KMS-11 (cell line): Measurements from ENCODE around the gene PEF1.

Source experiments
- H2AFZ ChIP-seq: fragments of 200-600 bp; sonication (generic); 2 replicates; pipeline ENCODE4 v1.6.1; 2016; ENCODE audit warnings: antibody characterized with exemption, mixed run types, low read depth
- H3K27ac ChIP-seq: fragments of 200-600 bp; sonication (generic); 2 replicates; pipeline ENCODE4 v1.6.1; 2016; ENCODE audit warnings: mild to moderate bottlenecking, mixed run types
- H3K27me3 ChIP-seq: fragments of 200-600 bp; sonication (generic); 2 replicates; pipeline ENCODE4 v1.6.1; 2017; ENCODE audit warnings: mild to moderate bottlenecking, low read depth, mixed run types, moderate library complexity; ENCODE audit not compliant: insufficient read depth
- H3K36me3 ChIP-seq: fragments of 200-600 bp; sonication (generic); 2 replicates; pipeline ENCODE4 v1.6.1; 2017; ENCODE audit warnings: mild to moderate bottlenecking, mixed run types; ENCODE audit not compliant: insufficient read depth
- H3K4me1 ChIP-seq: fragments of 200-600 bp; sonication (generic); 2 replicates; pipeline ENCODE4 v1.6.1; 2016; ENCODE audit warnings: mild to moderate bottlenecking, low read depth, mixed run types; ENCODE audit not compliant: poor library complexity, severe bottlenecking
- H3K4me2 ChIP-seq: fragments of 200-600 bp; sonication (generic); 2 replicates; pipeline ENCODE4 v1.7.0; 2016; ENCODE audit warnings: mild to moderate bottlenecking, mixed run types
- H3K4me3 ChIP-seq: fragments of 200-600 bp; sonication (generic); IDR thresholded peaks from 2 replicates; pipeline ENCODE4 v1.6.1; 2017; ENCODE audit warnings: low read depth, low read length, mixed read lengths; ENCODE audit not compliant: insufficient read depth
- H3K79me2 ChIP-seq: fragments of 200-600 bp; sonication (generic); 2 replicates; pipeline ENCODE4 v1.6.1; 2016; ENCODE audit warnings: low read depth, mixed run types; ENCODE audit not compliant: insufficient read depth
- H3K9ac ChIP-seq: fragments of 200-600 bp; sonication (generic); 2 replicates; pipeline ENCODE4 v1.6.1; 2016; ENCODE audit warnings: mild to moderate bottlenecking, mixed run types
- H4K20me1 ChIP-seq: fragments of 200-600 bp; sonication (generic); 2 replicates; pipeline ENCODE4 v1.6.1; 2016; ENCODE audit warnings: mild to moderate bottlenecking, mixed run types; ENCODE audit not compliant: insufficient read depth
- TF ChIP-seq, protein P1 (sequence below): fragments of 200-600 bp; sonication (generic); conservative IDR thresholded peaks from 2 replicates; pipeline ENCODE4 v1.6.1; 2017; ENCODE audit warnings: low read depth, mild to moderate bottlenecking, antibody characterized with exemption, low read length, moderate library complexity, mixed read lengths

Gene PEF1

DNA sequence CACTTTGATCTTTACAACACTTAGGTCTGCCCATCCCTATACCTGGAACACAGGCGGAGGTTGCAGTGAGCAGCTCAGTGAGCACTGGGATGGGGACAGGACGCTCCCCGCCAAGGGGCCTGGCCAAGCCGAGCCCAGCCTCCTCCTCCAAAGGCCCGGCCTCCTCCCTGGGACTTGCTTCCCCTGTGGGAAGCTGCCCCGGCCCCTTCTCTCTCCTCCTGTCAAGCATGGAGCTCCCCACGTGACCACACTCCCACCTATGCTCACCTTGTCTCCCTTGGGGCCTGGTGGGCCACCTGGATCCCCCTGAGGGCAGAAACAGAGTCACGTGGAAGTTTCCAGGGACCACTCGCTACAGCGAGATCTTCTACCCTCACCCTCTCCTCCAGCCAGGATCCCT is 46.2 kb upstream of the PEF1 start:
- Histone ChIP-seq H3K27me3 (peaks cover 54% of the 10 kb centered on the region; the same call in 1 of the 2 replicates), H4K20me1 (no peaks in the 10 kb centered on the region), H3K4me3 (no peak overlapping the region), H2AFZ (no peak overlapping the region), H3K4me1 (no peaks in the 10 kb centered on the region), H3K9ac (no peak overlapping the region), H3K27ac (no peak overlapping the region), H3K4me2 (no peak overlapping the region), H3K79me2 (no peaks in the 10 kb centered on the region), H3K36me3 (no peaks in the 10 kb centered on the region)
- TF ChIP-seq, protein P1, sequence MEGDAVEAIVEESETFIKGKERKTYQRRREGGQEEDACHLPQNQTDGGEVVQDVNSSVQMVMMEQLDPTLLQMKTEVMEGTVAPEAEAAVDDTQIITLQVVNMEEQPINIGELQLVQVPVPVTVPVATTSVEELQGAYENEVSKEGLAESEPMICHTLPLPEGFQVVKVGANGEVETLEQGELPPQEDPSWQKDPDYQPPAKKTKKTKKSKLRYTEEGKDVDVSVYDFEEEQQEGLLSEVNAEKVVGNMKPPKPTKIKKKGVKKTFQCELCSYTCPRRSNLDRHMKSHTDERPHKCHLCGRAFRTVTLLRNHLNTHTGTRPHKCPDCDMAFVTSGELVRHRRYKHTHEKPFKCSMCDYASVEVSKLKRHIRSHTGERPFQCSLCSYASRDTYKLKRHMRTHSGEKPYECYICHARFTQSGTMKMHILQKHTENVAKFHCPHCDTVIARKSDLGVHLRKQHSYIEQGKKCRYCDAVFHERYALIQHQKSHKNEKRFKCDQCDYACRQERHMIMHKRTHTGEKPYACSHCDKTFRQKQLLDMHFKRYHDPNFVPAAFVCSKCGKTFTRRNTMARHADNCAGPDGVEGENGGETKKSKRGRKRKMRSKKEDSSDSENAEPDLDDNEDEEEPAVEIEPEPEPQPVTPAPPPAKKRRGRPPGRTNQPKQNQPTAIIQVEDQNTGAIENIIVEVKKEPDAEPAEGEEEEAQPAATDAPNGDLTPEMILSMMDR = no peak

DNA sequence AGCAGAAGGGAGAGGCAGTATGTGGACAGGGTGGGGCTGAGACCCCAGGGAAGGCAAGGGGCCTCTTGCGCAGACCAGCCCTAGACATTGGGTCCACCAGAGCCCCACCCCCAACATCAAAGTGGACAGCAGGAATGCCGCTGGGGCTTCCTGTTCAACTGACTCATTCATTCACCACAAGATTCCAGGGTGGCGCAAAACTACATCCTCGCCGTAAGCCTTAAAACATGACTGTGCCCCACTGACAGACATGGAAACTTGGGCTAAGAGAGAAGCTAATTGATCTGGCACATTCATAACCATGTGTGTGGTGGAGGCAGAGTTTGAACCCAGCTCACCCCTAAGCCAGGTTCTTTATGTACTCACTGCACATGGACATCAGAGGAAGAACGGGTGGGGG is 45.2 kb upstream of the PEF1 start:
- no peaks in the 10 kb centered on the region for H3K4me1 ChIP-seq

DNA sequence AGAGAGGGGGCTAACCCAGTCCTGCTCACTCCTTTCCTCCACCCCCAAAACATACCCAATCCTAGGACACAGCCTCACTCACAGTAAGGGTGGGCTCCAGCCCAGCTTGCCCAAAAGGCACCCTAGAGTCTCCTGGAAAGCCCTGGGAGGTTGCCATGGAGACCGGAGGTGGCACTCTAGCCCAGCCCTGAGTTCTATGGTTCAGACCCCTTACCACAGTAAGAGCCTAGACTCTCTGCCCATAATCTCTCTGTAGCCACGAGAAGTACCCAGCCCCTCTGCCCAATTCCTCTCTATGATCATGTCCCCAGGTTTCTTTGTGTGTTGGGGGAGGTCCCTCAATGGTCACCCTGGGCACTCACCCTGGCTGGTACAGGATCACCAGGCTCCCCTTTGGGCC is 44.7 kb upstream of the PEF1 start:
- H3K4me2 ChIP-seq = no peak overlapping the region
- no peak overlapping the region for H3K4me3 ChIP-seq
- no peaks in the 10 kb centered on the region for H3K36me3 ChIP-seq
- no peaks in the 10 kb centered on the region for H3K4me1 ChIP-seq
- no peak overlapping the region for H3K9ac ChIP-seq
- H2AFZ ChIP-seq = no peak overlapping the region
- no peak overlapping the region for H3K27ac ChIP-seq
- no peaks in the 10 kb centered on the region for H4K20me1 ChIP-seq
- H3K79me2 ChIP-seq = no peaks in the 10 kb centered on the region
- peaks cover 70% of the 10 kb centered on the region for H3K27me3 ChIP-seq
- TF ChIP-seq, protein P1 = no peak

More for the DNA sequence above, 45.2 kb upstream of the PEF1 start:
- TF ChIP-seq, protein P1 = no peak
- Histone ChIP-seq H4K20me1 (no peaks in the 10 kb centered on the region), H3K4me3 (no peak overlapping the region), H3K27ac (no peak overlapping the region), H3K79me2 (no peaks in the 10 kb centered on the region), H3K9ac (no peak overlapping the region), H2AFZ (no peak overlapping the region), H3K27me3 (peaks cover 65% of the 10 kb centered on the region), H3K4me2 (no peak overlapping the region), H3K36me3 (no peaks in the 10 kb centered on the region)

DNA sequence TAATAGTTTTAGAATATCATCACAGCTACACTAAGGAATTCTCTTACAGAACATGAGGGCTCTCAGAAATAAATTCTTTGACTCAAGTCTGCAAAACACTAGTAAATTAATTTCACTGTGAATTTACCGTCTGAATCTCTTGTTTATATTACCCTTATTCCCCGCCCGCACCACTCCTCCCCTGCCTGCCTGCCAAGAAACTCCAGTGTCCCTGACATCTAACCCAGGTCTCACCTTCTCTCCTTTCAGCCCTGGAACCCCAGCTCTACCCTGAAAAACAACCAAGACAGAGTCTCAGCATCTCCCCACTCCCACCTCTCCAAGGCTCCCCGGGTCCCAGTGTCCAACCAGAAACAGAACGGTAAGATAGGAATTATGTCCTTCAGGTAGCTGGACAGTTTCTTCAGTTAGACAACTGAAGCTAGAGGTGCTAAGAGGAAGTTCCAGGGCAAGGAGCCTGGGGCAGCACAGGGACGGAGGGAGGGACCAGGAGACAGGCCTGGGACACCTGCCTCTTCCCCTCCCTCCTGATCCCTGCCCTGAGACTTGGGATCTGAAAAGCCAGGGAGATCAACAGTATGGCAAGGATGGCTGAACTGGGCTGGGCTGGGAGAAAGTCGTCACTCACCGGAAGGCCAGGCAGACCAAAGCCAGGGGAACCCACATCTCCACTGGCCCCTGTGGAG is 43.7 kb upstream of the PEF1 start:
- Histone ChIP-seq H3K27ac (no peak overlapping the region), H3K4me2 (no peak overlapping the region), H3K36me3 (no peaks in the 10 kb centered on the region), H3K4me1 (no peaks in the 10 kb centered on the region), H3K9ac (no peak overlapping the region), H3K27me3 (peaks cover 73% of the 10 kb centered on the region), H4K20me1 (no peaks in the 10 kb centered on the region), H2AFZ (no peak overlapping the region), H3K4me3 (no peak overlapping the region), H3K79me2 (no peaks in the 10 kb centered on the region)
- TF ChIP-seq, protein P1 = no peak
